Stimulated activated CD8-positive, alpha-beta memory T cell treated with anti-CD3 and anti-CD28 coated beads, Interleukin-4, amount 100 ng/mL, for 48 hours (primary cell): Measurements from ENCODE around the gene ALK.

ENCODE experiments used
- DNase-seq: peaks from one replicate; pipeline ENCODE4 v3.0.0-alpha.2; 2020

Gene ALK

DNA sequence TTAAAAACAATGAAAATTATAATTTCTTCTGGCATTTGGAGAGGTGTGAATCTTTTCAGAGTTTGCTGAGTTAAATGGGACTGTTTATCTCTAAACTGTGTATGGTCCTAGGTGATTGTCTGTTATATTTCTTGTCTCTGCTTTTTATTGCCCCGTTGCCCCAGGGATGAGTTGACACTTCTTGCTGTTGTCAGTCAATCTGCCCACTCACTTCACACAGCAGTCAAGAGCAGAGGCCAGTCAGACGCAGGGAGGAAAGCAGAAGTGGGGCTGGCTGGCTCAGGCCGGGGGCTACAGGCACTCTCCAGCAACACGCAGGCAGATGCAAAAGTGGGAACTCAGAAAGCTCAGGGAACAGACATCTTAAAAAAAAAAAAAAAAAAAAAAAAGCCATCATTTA is 441.0 kb downstream of the ALK start:
- DNase-seq, result no peak

DNA sequence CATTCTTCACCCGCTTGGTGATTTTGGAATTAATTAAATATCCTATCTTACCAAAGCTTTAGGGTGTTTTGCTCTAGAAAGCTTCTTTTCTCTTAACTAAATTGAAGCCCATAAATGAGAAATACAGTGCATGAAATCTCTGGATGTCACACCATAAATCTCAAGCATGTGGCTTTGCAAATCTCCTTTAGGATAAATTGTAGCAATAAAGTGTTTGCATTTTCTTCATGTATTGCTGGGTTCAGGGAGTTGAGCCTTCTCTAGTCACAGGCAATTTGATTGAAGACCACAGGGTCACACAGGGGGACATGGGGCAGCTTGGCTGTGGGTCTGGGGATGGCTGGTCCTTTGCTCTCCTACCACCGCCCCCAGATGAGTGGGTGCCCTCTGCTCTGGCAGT is 442.0 kb downstream of the ALK start:
- no peak for DNase-seq

DNA sequence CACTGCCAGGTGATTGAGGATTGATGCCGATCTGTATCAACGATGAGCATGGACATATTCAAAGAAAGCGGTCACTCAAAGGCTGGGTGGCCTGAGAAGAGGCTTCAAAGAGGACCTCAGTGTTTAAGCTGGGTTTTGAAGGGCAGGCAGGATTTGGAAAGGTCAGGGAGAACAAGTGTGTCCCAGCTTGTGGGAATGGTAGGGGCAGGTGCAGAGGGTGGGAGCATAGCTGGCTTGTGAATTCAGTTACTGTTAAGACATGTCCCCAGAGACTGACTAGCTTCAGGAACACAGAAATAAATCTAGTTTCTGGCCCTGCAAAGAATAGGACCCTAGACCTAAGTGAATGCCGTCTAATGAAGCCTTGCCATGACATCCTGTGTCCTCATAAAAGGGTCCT is 442.7 kb downstream of the ALK start:
- no peak for DNase-seq

DNA sequence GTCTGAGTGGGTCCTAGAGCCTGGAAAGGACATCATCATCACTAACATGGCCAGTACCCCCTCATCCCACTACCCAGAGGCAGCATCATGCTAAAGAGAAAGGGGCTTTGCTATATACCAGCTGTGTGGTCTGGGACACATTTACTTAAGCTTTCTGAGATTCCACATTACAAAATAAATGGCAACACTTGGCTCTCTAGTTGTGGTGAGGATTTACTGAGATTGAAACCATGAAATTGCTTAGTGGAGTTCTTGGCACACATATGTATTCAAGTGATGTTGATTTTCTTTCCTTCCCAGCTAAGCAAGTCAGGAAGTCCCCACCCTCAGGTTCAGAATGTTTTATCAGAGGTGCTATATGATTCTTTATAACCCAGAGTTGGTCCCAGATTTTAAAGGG is 444.2 kb downstream of the ALK start:
- no peak for DNase-seq

DNA sequence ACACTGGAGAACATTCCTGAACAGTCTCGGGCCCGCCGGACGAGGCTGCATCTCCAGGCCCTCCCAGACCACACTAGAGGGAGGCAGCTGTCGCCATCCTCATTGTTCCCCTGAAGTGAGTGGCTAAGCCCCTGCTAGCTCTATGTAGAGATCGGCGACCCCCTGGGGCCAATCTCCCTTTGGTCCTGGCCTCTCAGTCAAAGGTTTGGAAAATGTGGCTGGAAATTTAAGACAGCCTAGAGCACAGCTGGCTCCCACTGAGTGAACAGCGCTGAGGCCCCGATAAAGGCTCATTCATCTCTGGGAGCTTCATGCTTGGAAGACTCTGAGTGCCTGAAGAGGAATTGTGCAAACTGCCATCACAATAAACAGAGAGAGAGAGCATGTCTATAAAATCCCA is 445.9 kb downstream of the ALK start:
- DNase-seq, result no peak

DNA sequence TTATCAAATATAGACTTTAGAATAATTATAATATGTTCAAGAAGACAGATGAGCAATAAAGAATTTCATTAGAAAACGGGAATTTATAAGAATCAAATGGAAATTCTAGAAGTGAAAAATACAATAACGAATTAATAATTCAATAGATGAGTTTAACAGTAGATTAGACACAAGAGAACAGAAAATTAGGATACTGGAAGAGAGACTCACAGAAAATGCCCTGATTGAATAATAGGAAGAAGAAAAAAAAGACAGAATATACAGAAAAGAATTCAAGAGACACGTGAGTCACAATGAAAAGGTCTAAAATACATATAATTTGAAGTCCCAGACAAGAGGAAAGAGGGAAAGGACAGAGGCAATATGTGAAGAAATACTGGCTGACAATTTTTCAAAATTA is 451.4 kb downstream of the ALK start:
- DNase-seq, result no peak

DNA sequence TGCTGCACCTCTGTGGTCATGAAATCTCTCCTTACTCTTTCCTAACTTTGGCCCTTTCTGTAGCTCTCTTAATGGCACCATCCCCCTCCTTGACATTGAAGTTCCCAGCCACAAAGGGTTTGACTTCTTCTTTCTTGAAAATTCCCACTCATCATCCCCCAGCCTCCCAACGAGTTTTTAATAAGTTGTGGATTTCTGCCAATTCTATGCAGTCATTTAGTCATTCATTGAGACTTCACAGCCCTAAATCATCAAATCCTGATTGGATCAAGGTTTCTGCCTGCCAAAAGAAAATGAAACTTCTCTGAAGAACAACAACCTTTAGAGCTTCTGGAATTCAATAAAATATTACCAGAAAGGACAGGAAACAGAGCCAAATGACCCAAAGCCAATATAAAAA is 451.9 kb downstream of the ALK start:
- DNase-seq, result no peak

DNA sequence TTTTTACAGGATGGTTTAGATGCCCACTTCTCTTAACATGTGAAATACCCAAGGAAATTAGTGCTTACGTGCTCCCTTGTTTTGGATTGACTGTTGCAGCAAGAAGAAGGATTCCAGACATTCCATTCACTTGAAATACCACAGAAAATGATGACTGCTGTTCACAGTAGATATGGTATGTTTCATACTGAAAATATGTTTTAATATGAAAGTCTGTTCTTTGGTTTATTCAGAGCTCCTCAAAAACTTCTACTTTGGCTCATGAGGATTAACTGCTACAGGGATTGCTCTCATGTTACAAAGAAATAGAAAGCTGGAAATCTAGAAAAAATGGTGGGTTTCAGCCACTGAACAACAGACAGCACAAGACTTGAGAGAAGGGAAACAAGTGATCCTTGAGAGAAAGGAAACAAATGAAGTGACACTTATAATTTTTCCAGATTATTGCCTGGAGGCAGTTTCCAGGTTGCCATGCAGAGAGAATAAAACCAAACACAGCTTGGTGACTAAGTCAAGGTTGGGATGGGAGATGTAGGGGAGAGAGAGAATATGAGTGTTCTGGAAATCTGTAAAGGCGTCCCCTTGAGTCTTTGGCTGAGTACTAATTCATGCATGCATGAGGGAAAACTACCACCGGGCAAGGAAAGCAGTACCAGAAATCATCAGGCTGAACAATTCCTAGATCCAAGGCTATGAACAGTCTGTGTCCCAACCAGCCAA is 458.0 kb downstream of the ALK start:
- DNase-seq, result no peak

DNA sequence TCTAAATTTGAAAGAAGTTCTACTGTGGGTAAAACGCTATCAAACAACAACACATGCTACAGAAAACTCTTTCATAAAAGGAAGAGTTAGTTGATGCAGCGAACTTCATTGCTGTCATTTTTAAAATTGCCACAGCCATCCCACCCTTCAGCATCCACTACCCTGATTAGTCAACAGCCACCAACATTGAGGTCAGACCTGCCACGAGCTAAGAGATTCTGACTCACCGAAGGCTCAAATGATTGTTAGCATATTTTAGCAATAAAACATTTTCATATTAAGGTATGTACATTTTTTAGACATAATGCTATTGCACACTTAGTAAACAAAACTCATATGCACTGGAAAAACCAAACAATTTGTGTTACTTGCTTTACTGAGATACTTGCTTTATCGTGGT is 459.1 kb downstream of the ALK start:
- DNase-seq, result no peak

DNA sequence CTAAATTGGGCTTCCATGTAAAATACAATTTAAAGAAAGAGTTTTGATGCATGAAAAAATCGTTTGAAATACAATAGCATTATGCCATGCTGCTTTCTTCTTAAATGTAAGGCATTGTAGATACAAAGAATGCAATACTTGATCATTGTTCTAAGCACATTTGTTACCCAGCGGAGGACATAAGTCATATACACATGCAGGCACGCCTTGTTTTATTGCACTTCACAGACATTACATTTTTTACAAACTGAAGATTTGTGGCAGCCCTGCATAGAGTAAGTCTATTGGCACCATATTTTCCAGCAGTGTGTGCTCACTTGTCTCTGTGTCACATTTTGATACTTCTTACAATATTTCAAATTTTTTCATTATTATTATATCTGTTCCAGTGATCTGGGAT is 461.2 kb downstream of the ALK start:
- no peak for DNase-seq

DNA sequence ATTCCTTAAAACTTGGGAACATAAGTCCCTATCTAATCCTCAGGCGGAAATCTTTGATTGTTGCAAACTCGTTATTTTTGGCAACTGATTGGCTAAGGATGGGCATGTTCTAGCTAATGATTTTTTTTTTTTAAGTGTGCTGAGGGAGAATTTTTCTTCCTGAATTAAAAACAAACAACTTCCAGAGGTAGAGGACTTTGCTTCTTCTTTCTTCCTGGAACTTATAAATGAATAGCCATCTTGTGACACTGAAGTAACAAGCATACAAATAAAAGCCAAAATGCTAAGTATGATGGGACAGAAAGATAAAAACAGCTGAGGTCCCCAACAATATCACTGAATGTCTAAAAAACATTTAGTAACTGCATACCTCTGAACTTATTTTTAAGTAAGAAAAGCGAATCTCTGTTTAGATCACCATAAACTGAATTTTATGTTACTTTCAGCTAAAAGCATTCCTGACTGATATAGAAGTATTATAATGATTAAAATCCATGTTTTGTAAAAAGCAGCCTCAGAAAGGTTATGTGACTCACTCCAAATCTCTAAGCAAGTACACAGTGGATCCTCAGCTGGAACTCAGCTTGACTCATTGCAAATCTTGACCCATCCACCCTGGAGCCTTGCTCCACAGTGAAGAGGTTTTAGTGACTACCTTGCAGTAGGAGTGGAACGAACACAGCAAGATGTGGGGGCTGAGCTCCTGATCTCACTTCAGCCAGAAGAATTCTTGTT is 461.8 kb downstream of the ALK start:
- no peak for DNase-seq

DNA sequence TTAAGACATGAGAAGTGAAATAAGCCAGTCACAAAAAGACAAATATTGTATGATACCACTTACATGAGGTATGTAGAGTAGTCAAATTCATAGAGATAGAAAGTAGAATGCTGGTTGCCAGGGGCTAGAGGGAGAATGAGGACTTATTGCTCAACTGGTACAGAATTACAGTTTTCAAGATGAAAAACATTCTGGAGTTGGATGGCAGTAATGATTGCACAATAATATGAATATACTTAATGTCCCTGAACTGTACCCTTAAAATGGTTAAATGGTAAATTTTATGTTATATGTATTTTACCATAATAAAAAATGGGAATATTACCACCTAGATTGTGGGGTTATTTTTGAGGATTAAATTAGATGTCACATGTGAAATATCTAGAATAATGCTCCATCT is 465.0 kb downstream of the ALK start:
- DNase-seq, result no peak

DNA sequence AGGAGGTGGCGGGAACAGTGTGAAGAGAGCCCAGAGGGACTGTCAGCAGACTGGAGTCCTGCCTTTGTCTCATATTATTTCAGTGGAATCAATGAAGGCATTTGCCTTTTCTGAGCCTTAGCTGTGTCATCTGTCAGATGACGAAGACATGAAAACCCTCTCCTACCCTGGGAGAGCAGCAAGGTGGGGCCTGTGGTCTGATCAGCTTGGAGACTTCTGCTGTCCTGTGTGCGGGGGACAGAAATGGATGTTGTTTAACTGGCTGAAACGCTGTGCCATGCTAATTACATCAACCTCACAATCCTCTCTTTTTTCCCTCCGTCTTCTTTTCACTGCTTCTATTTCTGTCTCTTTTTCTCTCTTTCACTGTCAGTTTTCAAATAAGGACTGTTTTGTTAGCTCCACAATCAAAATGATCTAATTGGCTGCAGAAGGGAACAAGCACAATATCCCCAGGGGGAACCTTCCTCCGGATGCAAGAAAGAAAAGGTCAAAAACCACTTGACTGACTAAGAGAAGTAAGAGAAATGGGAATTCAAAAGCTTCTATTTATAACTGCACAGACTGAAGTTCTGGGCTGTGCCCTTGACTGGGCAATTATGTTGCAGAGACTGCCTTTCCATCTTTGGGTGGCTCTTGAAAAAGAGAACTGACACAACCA is 466.1 kb downstream of the ALK start:
- DNase-seq, result no peak

DNA sequence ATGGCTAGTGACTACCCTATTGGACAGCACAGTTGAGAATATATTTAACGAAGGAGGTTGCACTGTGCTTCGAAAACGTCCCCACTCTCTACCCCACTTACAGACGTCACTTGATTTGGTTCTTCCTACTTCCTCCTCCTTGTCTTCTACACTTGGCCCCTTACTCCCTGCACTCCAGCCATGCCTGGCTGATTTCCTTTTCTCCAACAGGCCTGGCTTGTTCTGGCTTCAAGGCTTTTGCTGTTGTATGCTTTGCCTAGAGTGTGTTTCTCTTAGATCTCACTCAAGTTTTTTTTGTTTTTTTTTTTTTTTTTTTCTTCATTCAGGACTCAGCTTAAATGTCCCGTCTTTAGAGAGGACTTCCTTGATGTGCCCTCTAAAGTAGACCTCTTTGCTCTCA is 469.4 kb downstream of the ALK start:
- no peak for DNase-seq

DNA sequence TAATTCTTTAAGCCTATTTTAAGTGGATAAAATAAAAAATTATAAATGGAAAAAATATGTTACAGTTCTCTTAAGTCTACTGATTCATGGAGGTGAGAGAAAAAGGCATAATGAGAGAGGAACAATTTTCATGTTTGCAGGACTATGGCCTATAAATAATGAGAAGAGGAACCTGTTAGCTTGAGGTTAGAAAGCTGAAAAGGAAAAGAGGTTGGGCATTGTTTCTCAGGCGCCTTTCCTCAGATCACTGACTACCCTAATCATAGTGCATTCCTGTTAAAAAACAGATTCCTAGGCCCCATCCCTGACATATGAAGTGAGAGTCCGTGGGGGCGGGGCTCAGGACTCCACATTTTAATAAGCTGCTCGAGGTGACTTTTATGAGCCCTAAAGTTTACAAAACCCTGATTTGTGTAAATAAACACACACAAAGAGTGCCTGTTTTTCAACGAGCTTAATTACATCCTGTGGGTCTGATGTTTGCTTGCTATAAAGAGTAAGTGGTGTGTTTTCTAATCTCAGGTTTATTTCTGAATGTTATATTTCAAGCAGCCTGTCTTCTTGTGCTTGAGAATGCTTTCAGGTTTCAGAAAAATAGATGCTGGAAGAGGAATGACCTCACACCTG is 470.7 kb downstream of the ALK start:
- no peak for DNase-seq

DNA sequence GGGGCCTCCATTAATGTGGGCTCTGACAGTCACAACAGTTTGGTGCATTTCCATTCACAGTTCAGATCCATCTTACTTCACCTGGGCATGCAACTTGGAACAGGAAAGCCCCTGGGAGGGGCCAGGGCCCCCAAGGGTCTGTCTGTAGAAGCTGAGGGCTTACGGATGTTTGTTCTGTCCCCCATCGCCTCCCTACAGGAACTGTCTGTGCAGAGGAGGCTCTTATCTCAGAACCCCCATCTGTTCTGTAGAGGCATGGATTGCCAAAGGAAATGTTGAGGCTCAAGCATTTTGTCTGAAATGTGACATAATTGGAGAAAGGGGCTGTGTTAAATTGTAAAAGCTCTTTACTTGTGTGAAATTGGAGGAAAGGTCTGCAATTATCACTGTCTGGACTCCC is 471.9 kb downstream of the ALK start:
- no peak for DNase-seq

DNA sequence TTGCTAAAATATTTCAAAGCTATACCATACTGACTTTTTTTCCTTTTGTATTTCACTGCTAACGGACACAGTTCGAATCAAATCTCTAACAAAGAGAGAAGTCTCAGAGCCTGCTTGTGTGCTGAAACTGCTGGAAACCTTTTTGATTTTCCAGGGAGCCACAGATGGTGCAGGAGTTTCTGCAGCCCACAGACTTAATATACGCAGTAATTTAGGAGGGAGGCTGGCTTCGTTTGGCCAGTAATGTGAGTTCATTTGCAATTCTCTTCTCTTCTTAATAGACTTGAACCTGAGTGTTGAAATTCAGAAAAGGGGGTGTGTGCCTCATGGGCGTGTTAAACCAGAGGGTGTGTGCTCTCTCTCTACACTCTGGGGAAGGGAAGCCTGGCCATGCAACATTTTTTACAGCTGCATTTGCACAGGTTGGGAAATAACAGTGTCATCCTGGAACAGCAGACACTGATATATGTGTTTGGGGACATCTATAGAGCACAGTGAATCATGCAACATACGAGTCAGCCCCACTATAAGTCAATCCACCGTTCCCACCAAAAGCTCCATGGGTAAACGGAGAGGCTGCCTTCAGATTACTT is 473.2 kb downstream of the ALK start:
- no peak for DNase-seq

DNA sequence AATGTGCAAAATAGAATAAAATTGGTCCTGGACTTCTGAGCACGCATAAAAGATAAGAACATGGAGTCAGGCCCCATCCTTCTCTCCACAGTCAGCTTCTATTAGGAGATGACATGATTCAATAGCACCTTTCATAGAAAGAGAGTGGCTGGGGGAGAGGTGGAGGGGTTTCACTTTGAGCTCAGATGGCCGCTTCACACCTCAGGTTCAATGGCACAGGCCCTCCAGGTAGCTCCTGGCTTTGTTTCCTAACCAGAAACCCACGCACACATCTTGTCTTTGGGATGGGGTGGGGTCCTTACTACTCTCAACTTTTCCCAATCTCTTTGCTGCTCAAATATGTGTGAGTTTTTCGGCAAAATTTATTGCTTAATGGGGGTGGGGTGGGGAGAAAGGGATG is 473.9 kb downstream of the ALK start:
- DNase-seq, result no peak

DNA sequence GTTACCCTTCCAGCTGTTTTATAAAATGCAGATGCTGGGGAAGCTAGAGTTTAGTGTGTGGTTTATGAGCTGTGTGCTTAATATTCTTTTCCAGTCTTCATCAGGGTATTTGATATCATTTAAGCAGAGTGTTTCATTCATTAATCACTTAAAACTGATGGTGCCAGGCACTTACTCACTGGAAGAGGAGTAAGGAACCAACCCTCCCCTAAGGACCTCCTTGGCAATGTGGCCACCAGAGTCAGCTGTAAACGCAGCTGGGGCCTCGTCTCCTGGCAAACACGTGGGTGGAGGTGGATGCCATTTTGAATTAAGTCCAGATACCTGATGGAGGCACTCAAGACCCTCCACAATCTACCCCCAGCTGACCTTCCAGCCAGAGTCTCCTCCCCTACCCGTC is 474.5 kb downstream of the ALK start:
- DNase-seq, result no peak

DNA sequence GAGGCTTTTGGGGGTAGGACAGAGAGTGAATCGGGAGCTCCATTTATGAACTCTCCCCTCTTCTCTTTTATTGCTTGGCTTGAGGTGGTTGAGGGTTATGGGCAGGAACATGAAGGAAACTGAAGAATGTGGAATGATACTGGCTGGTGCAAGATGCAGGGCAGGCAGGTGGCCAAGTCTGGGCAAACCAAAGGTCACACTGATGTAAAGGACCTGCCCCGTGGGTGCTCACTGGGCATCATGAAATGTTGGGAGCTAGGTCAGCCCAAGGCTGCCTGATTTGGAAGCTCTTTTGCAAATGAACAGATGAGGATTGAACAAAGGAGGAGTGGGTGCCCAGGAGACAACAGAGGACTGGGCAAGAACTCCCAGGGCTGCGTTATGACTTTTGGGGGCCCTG is 477.2 kb downstream of the ALK start:
- no peak for DNase-seq

DNA sequence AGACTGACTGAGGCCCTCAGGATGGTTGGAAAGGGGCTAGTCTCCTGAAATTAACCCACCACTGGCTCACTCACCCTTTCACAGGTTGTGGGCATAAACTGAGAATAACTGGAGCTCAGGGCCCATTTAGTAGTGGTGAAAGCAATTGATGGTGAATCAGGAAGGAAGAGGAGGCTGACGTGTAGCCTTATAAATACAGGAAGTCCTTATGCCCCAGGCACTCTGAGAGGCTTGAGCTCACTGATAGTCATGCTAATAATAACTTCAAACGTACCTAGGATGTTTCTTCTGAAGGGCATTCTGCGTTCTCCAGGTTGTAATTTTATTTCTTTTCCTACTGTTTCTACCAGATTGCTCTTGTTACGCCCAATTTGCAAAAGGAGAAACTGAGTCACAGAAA is 477.8 kb downstream of the ALK start:
- DNase-seq, result no peak

DNA sequence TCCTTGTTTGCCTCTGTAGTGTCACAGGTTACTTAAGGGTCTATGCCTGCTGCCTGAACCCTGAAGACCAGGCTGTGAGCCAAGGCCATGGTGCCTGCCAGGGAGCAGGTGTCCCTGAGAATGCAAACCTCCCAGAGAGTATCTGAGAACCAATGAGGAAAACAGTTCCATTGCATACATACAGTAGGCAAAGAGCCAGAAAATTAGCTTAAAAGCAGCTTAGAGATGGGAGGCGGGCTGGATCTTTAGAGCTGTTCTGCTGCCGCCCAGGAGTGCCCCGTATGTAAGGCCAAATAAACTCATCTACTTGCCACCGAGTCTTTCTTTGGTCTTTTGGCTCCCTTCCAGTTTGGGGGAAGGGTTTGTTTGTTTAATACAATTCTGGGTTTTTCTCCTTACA is 478.2 kb downstream of the ALK start:
- no peak for DNase-seq

DNA sequence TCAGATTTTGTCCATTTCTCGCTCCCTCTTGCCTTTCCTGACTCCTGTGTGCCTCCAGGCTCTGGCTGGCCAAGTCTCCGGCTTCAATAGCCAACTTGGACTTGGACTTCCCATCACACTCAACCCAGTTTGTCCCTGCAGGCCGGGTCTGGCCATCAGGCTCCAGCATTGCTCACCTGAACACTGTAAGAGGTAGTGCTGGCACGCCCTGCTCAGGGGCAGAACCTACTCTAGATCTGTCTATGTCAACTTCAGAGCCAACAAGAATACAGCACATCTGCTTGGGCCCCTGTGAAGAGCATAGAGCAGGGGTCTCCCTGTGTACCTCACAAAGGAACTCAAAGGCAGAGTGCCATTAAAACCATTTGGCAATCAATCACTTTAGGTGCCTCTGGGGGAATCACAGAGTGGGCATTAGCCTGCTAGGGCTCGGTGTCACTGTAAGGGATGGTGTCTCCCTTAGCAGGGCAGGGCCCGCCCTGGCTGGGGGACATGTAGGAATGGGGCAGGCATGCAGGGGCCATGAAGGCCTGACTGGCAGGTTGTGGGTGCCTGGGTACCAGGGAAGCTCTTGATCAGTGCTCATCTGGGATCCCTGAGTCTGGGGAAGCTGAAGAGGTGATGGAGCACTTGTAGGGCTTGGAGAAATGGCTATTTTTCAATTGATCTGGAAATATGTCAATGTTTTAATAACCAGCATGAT is 480.3 kb downstream of the ALK start:
- DNase-seq, result no peak
